Smooth muscle cell (in vitro differentiated cells): ENCODE results near the gene ATG13. TPM values are rescaled to one million over a fixed set of nuclear protein-coding genes. Genes with fewer than 3 reads are reported as not detected.

Experiments
- DNase-seq: peaks from one replicate; lab custom pipeline; 2025; ENCODE audit not compliant: unreplicated experiment; lab: John Stamatoyannopoulos, UW
- H2AFZ ChIP-seq: fragments of 200-600 bp; sonication (generic); 2 replicates; pipeline ENCODE4 v1.6.0; 2016; ENCODE audit warnings: antibody characterized with exemption, low read depth, mild to moderate bottlenecking
- H3F3A ChIP-seq: fragments of 200-600 bp; sonication (generic); 2 replicates; pipeline ENCODE4 v1.6.0; 2017; ENCODE audit warnings: antibody characterized with exemption, low read depth
- H3K27ac ChIP-seq: fragments of 200-600 bp; sonication (generic); 2 replicates; pipeline ENCODE4 v1.5.1; 2016; ENCODE audit warnings: low read depth, mild to moderate bottlenecking
- H3K27me3 ChIP-seq: fragments of 200-600 bp; sonication (generic); 2 replicates; pipeline ENCODE4 v1.6.1; 2016; ENCODE audit warnings: low read depth, mild to moderate bottlenecking
- H3K36me3 ChIP-seq: fragments of 200-600 bp; sonication (generic); 2 replicates; pipeline ENCODE4 v1.5.1; 2016; ENCODE audit warnings: low read depth
- H3K4me1 ChIP-seq: fragments of 200-600 bp; sonication (generic); 2 replicates; pipeline ENCODE4 v1.5.1; 2016; ENCODE audit warnings: low read depth
- H3K4me2 ChIP-seq: fragments of 200-600 bp; sonication (generic); 2 replicates; pipeline ENCODE4 v1.6.0; 2016; ENCODE audit warnings: mild to moderate bottlenecking
- H3K4me3 ChIP-seq: fragments of 200-600 bp; sonication (generic); 2 replicates; pipeline ENCODE4 v1.5.1; 2016; ENCODE audit warnings: mild to moderate bottlenecking
- H3K79me2 ChIP-seq: fragments of 200-600 bp; sonication (generic); 2 replicates; pipeline ENCODE4 v1.6.0; 2016; ENCODE audit warnings: low read depth, mild to moderate bottlenecking
- H3K9ac ChIP-seq: fragments of 200-600 bp; sonication (generic); 2 replicates; pipeline ENCODE4 v1.6.0; 2016; ENCODE audit warnings: low read depth
- H3K9me3 ChIP-seq: fragments of 200-600 bp; sonication (generic); replicated peaks from 2 replicates; pipeline ENCODE4 v1.5.1; 2016; ENCODE audit warnings: low read depth
- H4K20me1 ChIP-seq: fragments of 200-600 bp; sonication (generic); 2 replicates; pipeline ENCODE4 v1.6.0; 2016; ENCODE audit warnings: low read depth
- WGBS: methylation state at CpG from one replicate; pipeline ENCODE4 v1.1.7; 2016; ENCODE audit warnings: low lambda C conversion rate; 5-methylcytosine and 5-hydroxymethylcytosine counted together
- polyA plus RNA-seq: library from polyadenylated mRNA; unstranded; fragments of >200 nt; fragmentation: Nextera tagmentation; extraction: Ambion mirVana; gene quantifications from 2 replicates; pipeline ENCODE4 v1.2.1, GENCODE V29; 2016
- total RNA-seq: library from RNA; depleted of rRNA; stranded (reverse); fragments of >200 nt; gene quantifications from 2 replicates; pipeline ENCODE4 v1.2.3, GENCODE V29; 2014
- TF ChIP-seq, protein P1 (sequence below): fragments of 200-600 bp; sonication (generic); IDR thresholded peaks from 2 replicates; pipeline ENCODE4 v1.5.1; 2017; ENCODE audit warnings: borderline replicate concordance, mild to moderate bottlenecking, antibody characterized with exemption; ENCODE audit not compliant: insufficient read depth, poor library complexity, severe bottlenecking

The ATG13 gene
- total and polyA plus RNA-seq, 2 experiments from 2014 or later = 66.3 to 96.5 TPM

DNA sequence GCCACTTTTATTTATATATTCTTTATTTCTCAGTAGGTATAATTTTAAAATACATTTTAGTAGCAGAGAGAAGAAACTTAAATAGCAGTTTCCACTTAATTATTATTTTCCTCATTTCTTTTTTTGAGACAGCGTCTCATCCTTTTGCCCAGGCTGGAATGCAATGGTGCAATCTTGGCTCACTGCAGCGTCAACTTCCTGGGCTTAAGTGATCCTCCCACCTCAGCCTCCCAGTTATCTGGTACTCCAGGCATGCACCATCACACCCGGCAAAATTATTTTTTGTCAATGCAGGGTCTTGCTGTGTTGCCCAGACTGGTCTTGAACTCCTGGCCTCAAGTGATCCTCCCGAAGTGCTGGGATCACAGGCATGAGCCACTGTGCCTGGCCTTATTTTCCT is 38.3 kb downstream of the ATG13 start:
- 55% methylated on average over 4 of the region's 4 CpGs for WGBS
- H3K36me3 ChIP-seq = peaks cover 6% of the 10 kb centered on the region

DNA sequence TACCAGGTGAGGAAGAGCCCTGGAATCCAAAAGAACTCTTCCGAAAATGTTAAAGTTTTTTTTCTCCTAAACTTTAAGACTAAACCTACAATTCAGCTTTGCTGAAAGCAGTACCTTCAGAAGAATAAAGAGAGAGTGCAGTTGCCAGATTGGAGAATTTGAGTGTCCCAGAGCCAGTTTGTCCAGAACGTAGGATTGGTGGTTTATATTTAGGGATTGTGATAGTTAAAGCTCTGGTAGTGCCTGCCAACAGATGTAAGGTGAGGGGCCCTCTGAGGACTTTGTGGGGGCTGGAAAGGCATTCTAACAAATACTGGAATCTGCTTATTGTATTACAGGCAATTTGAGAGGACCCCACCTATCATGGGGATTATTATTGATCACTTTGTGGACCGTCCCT is 39.8 kb downstream of the ATG13 start:
- no peak overlapping the region for H3K4me3 ChIP-seq
- no peaks in the 10 kb centered on the region for H4K20me1 ChIP-seq
- H3K36me3 ChIP-seq = peaks cover 6% of the 10 kb centered on the region
- no peaks in the 10 kb centered on the region for H3K27me3 ChIP-seq
- peaks cover 6% of the 10 kb centered on the region for H3F3A ChIP-seq
- no peak for DNase-seq
- no peaks in the 10 kb centered on the region for H3K9me3 ChIP-seq
- peak overlapping the region; percentile 1 for H3K4me2 ChIP-seq
- 86% methylated on average over 3 of the region's 3 CpGs for WGBS
- no peak overlapping the region for H3K9ac ChIP-seq
- no peak overlapping the region for H2AFZ ChIP-seq
- H3K79me2 ChIP-seq = no peaks in the 10 kb centered on the region
- no peaks in the 10 kb centered on the region for H3K4me1 ChIP-seq
- TF ChIP-seq, protein P1, sequence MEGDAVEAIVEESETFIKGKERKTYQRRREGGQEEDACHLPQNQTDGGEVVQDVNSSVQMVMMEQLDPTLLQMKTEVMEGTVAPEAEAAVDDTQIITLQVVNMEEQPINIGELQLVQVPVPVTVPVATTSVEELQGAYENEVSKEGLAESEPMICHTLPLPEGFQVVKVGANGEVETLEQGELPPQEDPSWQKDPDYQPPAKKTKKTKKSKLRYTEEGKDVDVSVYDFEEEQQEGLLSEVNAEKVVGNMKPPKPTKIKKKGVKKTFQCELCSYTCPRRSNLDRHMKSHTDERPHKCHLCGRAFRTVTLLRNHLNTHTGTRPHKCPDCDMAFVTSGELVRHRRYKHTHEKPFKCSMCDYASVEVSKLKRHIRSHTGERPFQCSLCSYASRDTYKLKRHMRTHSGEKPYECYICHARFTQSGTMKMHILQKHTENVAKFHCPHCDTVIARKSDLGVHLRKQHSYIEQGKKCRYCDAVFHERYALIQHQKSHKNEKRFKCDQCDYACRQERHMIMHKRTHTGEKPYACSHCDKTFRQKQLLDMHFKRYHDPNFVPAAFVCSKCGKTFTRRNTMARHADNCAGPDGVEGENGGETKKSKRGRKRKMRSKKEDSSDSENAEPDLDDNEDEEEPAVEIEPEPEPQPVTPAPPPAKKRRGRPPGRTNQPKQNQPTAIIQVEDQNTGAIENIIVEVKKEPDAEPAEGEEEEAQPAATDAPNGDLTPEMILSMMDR = no peak
- H3K27ac ChIP-seq = no peak overlapping the region

More for the DNA sequence above, 38.3 kb downstream of the ATG13 start:
- Histone ChIP-seq H3K9me3 (no peaks in the 10 kb centered on the region), H3K4me2 (peak overlapping the region; percentile 12), H3K27me3 (no peaks in the 10 kb centered on the region), H2AFZ (no peak overlapping the region), H3K4me1 (no peaks in the 10 kb centered on the region), H3K27ac (peak overlapping the region; percentile 56), H3K4me3 (no peak overlapping the region), H3K79me2 (no peaks in the 10 kb centered on the region), H3K9ac (no peak overlapping the region), H3F3A (peaks cover 6% of the 10 kb centered on the region), H4K20me1 (no peaks in the 10 kb centered on the region)
- DNase-seq = no peak
- TF ChIP-seq, protein P1 = no peak

DNA sequence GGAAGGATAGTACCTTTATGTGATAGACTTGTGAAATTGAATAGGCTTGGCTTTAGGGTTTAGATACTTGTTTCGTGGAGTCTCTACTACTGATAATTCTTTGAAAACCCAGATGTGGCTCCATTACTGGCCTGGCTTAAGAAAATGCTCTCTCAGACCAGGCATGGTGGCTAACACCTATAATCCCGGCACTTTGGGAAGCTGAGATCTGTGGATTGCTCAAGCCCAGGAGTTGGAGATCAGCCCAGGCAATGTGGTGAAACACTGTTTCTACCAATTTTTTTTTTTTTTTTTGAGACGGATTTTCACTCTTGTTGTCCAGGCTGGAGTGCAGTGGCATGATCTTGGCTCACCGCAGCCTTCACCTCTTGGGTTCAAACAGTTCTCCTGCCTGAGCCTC is 40.9 kb downstream of the ATG13 start:
- no peak for DNase-seq
- H3K27ac ChIP-seq = peak overlapping the region; percentile 26
- 59% methylated on average over 4 of the region's 4 CpGs for WGBS

DNA sequence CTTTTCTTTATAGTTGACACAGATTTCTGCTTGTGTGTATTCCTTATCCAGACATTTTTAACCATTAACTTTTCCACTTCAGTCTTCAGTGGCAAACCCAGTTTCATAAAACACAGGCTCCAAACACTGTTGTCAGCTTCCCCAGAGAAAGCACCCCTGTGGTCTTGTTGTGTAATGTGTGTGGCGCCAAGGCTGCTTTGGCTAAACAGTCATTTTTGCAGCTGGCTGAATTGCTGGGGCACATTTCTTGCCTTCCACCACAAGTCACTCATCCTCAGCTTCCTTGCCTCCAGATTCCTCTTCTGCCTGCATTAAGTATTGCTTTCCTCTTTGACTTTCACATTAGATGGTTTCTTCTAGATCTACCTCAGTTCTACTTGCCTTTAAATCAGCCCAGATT is 42.6 kb downstream of the ATG13 start:
- Histone ChIP-seq H3F3A (peaks cover 6% of the 10 kb centered on the region), H3K4me3 (no peak overlapping the region), H3K27me3 (no peaks in the 10 kb centered on the region), H3K79me2 (no peaks in the 10 kb centered on the region), H4K20me1 (no peaks in the 10 kb centered on the region), H3K9ac (no peak overlapping the region), H3K9me3 (no peaks in the 10 kb centered on the region), H3K36me3 (peaks cover 8% of the 10 kb centered on the region), H3K4me1 (peaks cover 5% of the 10 kb centered on the region), H2AFZ (no peak overlapping the region), H3K27ac (peak overlapping the region; percentile 26), H3K4me2 (peak overlapping the region; percentile 12)
- 52% methylated on average over 1 of the region's 1 CpG for WGBS
- no peak for DNase-seq
- TF ChIP-seq, protein P1 = no peak

More for the DNA sequence above, 40.9 kb downstream of the ATG13 start:
- TF ChIP-seq, protein P1 = no peak
- no peaks in the 10 kb centered on the region for H3K4me1 ChIP-seq
- H3K79me2 ChIP-seq = no peaks in the 10 kb centered on the region
- no peak overlapping the region for H2AFZ ChIP-seq
- peaks cover 6% of the 10 kb centered on the region for H3F3A ChIP-seq
- no peaks in the 10 kb centered on the region for H4K20me1 ChIP-seq
- H3K4me3 ChIP-seq = no peak overlapping the region
- no peaks in the 10 kb centered on the region for H3K9me3 ChIP-seq
- H3K27me3 ChIP-seq = no peaks in the 10 kb centered on the region
- H3K36me3 ChIP-seq = peaks cover 8% of the 10 kb centered on the region
- peak overlapping the region; percentile 9 for H3K4me2 ChIP-seq
- H3K9ac ChIP-seq = no peak overlapping the region
